Glutamatergic neuron (in vitro differentiated cells): ENCODE measurements around the gene MYL2. TPM values are rescaled to one million over a fixed set of nuclear protein-coding genes. Genes with fewer than 3 reads are reported as not detected.

ENCODE experiments used
- DNase-seq: peaks from one replicate; pipeline ENCODE4 v3.0.0; 2022
- H3K27ac Mint-ChIP-seq: one replicate; pipeline ENCODE4 v1.8.0; 2020; ENCODE audit warnings: mild to moderate bottlenecking, mixed read lengths, inconsistent platforms; ENCODE audit not compliant: unreplicated experiment
- H3K27me3 Mint-ChIP-seq: one replicate; pipeline ENCODE4 v1.8.0; 2020; ENCODE audit warnings: mild to moderate bottlenecking, moderate library complexity, mixed read lengths, inconsistent platforms; ENCODE audit not compliant: unreplicated experiment
- H3K36me3 Mint-ChIP-seq: one replicate; pipeline ENCODE4 v1.8.0; 2020; ENCODE audit warnings: mild to moderate bottlenecking, mixed read lengths, inconsistent platforms; ENCODE audit not compliant: unreplicated experiment
- H3K4me1 Mint-ChIP-seq: one replicate; pipeline ENCODE4 v1.8.0; 2020; ENCODE audit warnings: mild to moderate bottlenecking, low read depth, mixed read lengths, inconsistent platforms; ENCODE audit not compliant: unreplicated experiment
- H3K4me3 Mint-ChIP-seq: one replicate; pipeline ENCODE4 v1.8.0; 2020; ENCODE audit warnings: mild to moderate bottlenecking, mixed read lengths, inconsistent platforms; ENCODE audit not compliant: unreplicated experiment
- H3K9me3 Mint-ChIP-seq: one replicate; pipeline ENCODE4 v1.8.0; 2020; ENCODE audit warnings: mild to moderate bottlenecking, moderate library complexity, mixed read lengths, inconsistent platforms; ENCODE audit not compliant: unreplicated experiment
- CTCF ChIP-seq: fragments of 200-600 bp; sonication (generic); IDR thresholded peaks from one replicate; pipeline ENCODE4 v1.5.0; 2021; ENCODE audit not compliant: partially characterized antibody, unreplicated experiment
- total RNA-seq: library from RNA; stranded (reverse); fragmentation: NEBNext Ultra II Directional; extraction: Animal tissue kit (Norgen Biotek cat#: 25700); gene quantifications from one replicate; pipeline ENCODE4 v1.2.1, GENCODE V29; 2021; ENCODE audit not compliant: unreplicated experiment

Gene MYL2
- total RNA-seq, 1 donor from 2014 or later, result not detected

GRCh38 chr12:110940933-110941332 is 20.6 kb upstream of the MYL2 start:
- Mint-ChIP-seq H3K27me3 (peaks cover 2% of the 10 kb centered on the region), H3K9me3 (no peaks in the 10 kb centered on the region), H3K36me3 (peaks cover 6% of the 10 kb centered on the region), H3K4me3 (no peak overlapping the region), H3K27ac (no peak overlapping the region), H3K4me1 (peaks cover 4% of the 10 kb centered on the region)
- no peak for DNase-seq
- no peak for TF ChIP-seq CTCF

DNA sequence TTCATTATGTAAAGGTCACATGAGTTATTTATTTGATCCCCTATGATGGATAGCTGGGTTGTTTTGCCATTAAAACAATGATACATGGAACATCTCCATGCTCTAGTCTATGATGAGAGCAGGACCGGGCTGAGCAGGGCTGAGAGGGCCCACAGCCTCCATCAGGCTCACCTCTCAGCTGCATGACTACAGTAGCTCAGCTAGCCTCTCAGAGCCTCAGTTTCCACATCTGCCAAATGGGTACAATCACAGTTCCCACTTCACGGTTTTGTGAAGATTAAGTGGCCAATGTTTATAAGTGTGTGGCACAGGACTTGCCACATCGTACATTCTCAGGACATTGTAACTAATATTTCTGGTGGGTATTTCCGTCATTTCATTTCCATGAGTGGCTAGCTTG is 19.9 kb upstream of the MYL2 start:
- H3K36me3 Mint-ChIP-seq, result no peaks in the 10 kb centered on the region
- no peak overlapping the region for H3K27ac Mint-ChIP-seq
- H3K27me3 Mint-ChIP-seq, result peaks cover 2% of the 10 kb centered on the region
- no peak overlapping the region for H3K4me3 Mint-ChIP-seq
- no peak for DNase-seq
- H3K4me1 Mint-ChIP-seq, result peaks cover 4% of the 10 kb centered on the region
- TF ChIP-seq CTCF, result no peak
- H3K9me3 Mint-ChIP-seq, result no peaks in the 10 kb centered on the region

DNA sequence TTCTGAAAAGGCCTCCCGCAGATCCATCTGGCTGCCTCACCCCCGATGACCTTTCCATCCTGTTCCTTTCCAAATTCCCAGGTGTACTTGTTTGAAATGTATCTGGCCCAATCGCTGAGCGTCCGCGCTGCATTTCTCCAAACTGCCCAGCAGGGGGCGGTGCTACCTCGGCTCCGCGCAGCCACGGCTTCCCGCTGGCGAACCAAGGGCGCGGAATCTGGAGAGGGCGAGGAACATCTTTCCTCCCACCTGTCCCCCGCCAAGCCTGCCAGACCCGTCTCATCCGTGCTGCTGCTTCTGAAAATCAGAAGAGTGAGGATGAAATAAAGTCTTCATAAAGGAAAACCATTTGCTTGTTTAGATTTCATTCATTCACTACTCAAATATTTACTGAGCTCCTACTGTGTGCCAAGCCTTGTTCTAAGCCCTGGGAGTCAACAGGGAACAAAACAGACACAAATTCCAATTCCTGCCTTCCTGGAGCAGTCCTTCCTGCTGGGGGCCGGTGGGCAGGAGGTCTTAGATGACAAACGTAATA is 16.8 kb upstream of the MYL2 start:
- H3K36me3 Mint-ChIP-seq, result no peaks in the 10 kb centered on the region
- peaks cover 5% of the 10 kb centered on the region for H3K27me3 Mint-ChIP-seq
- peaks cover 4% of the 10 kb centered on the region for H3K4me1 Mint-ChIP-seq
- no peak overlapping the region for H3K27ac Mint-ChIP-seq
- peaks cover 6% of the 10 kb centered on the region for H3K9me3 Mint-ChIP-seq
- peak; percentile 99 for TF ChIP-seq CTCF
- peak; percentile 84 for DNase-seq
- no peak overlapping the region for H3K4me3 Mint-ChIP-seq

GRCh38 chr12:110936367-110937103 is 16.2 kb upstream of the MYL2 start:
- H3K27me3 Mint-ChIP-seq, result peaks cover 6% of the 10 kb centered on the region
- H3K9me3 Mint-ChIP-seq, result peaks cover 8% of the 10 kb centered on the region
- TF ChIP-seq CTCF, result no peak
- DNase-seq, result no peak
- H3K4me3 Mint-ChIP-seq, result no peak overlapping the region
- H3K36me3 Mint-ChIP-seq, result no peaks in the 10 kb centered on the region
- H3K27ac Mint-ChIP-seq, result no peak overlapping the region
- peaks cover 4% of the 10 kb centered on the region for H3K4me1 Mint-ChIP-seq

DNA sequence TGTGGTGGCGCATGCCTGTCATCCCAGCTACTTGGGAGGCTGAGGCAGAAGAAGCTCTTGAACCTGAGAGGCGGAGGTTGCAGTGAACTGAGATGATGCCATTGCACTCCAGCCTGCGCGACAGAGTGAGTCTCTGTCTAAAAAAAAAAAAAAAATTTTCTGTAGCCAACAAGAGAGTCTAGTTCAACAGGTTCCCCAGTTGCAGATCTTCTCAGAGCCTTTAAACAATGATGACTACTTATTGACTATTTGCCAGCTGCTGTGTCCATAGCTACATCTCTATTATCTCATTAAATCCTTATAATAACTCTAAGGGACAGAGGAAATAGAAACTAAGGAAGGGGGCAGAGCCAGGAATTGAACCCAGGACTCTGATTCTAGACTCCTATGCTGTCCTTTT is 15.2 kb upstream of the MYL2 start:
- Mint-ChIP-seq H3K4me1 (peaks cover 4% of the 10 kb centered on the region), H3K4me3 (no peak overlapping the region), H3K9me3 (peaks cover 8% of the 10 kb centered on the region), H3K27me3 (peaks cover 6% of the 10 kb centered on the region), H3K36me3 (no peaks in the 10 kb centered on the region), H3K27ac (no peak overlapping the region)
- TF ChIP-seq CTCF, result no peak
- DNase-seq, result no peak
